Measurements from ENCODE around the gene RPP14.
A peak's percentile ranks its signal among the peaks of the same experiment; 100 is the strongest.
"Not testable (repeated sequence)": the region's sequence is repeated elsewhere in the genome, so short reads cannot be mapped to it uniquely, and the experiment has no call there.

Gene RPP14

DNA sequence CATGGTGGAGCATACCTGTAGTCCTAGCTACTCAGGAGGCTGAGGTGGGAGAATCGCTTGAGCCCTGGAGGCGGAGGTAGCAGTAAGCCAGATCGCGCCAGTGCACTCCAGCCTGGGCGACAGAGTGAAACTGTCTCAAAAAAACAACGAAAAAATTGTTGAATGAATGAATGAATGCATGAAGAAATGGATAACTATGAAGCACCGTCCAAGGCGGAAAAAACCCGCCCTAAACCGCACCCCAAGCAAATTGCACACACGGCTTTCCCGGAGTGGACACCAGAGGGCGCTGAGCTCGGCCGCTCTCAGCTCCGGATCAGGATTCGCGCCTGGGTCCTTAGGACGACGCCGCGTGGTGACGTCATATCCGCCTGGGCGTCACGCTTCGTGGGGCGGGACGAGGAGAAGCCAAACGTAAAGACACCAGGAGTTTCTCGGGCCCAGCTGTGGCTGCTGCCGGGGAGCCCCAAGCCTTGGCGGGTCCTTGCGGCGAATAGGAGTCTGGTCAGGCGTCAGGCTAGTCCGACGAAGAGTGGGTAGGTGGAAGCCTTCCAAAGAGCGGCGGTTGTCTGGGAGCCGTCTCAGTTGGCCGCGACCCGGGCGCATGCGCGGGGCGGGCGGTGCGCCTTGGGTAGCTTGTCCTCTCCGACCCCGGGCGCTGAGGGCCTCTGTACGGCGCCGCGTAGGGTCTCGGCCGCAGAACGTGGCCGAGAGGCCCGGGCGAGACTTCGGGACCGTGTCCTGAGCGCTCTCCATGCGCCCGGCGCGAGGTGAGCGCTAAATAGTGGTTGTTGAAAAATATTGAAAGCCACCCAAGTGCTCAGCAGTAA is at the start of gene RPP14, which contains the start of gene HTD2:
TSS of gene RPP14 (plus strand) at position 364 of the 830 bp plus-strand sequence. CDS start 4,085 bp downstream, outside the sequence.
TSS of gene HTD2 (plus strand) at position 639 of the 830 bp plus-strand sequence. CDS start 11,094 bp downstream, outside the sequence.
- peak; percentile 98 for DNase-seq (ENCODE audit: low spot score)

DNA sequence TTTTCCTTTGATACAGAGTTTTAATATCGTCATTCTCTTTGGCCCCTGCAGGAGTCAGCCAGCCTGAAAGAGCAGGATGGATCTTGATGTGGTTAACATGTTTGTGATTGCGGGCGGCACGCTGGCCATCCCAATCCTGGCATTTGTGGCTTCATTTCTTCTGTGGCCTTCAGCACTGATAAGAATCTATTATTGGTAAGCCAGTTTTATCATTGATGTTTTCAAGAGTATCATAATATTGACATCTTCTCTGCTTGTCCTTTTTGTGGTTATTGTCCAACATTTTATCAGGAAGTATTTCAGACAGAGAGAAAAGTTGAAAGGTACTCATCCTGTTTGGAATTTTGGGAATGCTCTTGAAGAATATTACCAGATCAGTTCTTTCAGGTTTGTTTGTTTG is 49.5 kb upstream of the RPP14 start:
- no peak for DNase-seq (ENCODE audit: low spot score)

DNA sequence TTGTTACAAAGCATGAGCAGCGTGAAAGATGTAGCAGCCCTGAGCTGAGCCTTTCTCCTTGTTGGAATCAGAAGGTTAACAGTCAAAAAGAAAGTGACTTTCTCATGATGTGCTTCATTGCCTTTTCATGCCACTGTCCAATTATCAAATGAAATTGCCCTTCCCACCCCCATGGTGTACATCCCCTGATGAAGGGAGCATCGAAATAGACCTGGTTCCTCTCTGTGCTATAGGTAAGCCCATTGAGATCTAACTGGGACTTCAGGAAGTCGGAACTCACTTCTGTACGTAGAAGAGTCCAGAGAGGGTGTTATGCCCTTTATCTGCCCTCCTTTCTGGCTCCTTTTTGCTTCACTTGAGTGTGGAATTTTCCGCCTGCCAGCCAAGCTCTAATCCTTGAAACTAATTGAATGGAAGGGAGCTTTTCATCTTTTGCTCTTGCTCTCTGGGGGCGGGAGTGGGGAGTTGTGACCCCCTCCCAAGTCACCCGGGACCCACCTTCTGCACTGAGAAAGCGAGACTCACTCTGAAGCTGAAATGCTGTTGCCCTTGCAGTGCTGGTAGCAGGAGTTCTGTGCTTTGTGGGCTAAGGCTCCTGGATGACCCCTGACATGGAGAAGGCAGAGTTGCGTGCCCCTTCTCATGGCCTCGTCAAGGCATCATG is 47.5 kb upstream of the RPP14 start:
- no peak for DNase-seq (ENCODE audit: low spot score)

DNA sequence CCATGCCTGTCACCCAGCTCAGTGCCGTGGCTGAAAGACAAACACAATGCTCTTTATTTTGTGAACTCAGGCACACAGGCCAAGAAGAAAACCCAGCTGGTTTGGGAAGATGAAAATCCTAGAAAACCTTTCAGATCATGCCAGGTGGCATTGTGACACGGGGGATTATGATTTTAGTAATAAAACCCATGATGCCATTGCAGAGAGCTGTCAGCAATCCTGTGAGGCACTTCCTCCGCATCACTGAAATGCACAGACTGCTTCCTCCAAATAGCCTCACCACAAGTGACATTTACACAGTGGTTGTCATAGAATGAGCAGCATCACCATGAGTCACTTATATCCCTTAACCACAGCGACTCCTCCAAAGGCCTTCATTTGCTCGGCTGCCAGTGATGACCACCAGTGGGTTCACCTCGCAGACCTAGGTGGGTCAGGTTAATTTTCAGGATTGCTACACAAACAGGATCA is 45.7 kb upstream of the RPP14 start:
- DNase-seq (ENCODE audit: low spot score) = no peak

DNA sequence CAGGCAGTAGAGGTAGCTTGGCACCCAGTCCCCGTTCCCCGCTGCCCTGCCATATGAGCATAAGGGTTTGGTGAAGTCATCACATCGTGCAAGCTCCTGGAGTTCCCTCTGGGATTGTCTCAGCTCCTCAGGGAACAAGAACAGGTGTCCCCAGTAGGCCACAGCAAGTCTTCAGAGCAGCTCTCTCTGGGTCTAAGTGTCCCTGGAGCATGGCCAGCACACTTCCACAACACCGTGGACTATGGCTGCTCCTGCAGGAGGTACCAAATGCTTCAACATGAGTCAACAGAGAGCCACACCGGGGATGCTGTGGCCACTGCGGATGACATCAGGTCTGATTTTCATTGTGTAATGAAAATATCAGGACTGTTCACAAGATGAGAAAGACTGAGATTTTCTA is 45.3 kb upstream of the RPP14 start:
- DNase-seq (ENCODE audit: low spot score) = no peak

DNA sequence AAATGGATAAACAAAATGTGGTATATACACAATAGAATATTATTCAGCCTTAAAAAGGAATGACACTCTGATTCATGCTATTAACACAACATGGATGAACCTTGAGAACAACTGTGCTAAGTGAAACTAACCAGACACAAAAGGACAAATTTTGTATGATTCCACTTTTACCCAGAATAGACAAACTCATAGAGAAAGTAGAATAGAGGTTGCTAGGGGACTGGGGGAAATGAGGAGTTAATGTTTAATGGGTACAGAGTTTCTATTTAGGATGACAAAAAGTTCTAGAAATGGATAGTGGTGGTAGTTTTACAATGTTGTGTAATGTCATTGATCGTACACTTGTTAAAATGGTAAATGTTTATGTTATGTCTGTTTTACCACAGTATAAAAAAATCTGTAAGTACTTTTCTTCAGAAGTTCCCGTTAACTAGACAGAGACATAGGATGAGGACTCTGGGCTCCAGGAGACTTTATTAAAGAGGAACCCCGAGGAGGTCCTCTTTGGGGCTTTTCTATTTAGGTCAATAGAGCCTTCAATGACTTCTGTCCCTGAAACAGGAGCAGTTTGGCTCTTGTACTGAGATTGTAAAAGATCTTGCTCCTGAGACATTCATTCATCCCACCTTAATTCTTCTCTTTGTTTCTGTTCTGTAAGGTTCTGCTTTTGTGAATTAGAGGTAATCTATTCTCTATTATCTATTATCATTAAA is 43.9 kb upstream of the RPP14 start:
- DNase-seq (ENCODE audit: low spot score) = no peak

DNA sequence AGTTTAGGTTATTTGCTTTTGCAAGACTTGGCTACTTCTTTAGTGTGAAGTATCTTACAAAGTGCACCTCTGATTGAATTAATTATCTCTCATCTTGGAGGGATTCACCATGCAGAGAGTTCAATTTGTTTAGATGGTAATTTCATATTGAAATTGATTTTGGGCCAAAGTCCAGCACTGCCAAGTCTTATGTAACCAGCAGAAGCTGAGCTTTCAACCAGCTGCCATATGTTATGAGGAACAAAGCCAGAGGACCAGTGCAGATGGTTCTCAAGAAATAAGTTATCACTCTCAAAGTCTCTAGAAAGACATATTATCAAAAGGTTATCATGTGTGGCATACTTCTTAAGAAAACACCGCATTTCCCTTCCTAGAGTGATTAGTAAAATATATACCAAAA is 39.5 kb upstream of the RPP14 start:
- no peak for DNase-seq (ENCODE audit: low spot score)

DNA sequence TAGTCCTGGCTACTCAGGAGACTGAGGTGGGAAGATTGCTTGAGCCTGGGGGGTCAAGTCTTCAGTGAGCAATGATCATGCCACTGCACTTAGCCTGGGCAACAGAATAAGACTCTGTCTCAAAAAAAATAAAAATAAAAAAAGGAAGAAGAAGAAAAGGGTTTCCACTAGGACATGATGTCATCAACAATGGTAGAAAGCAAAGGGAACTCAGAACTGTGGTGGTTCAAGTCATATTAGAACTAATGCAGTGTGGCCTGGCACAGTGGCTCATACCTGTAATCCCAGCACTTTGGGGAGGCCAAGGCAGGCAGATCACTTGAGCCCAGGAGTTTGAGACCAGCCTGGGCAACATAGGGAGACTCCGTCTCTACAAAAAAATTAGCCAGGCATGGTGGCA is 38.5 kb upstream of the RPP14 start:
- not testable (repeated sequence) for DNase-seq (ENCODE audit: low spot score)

DNA sequence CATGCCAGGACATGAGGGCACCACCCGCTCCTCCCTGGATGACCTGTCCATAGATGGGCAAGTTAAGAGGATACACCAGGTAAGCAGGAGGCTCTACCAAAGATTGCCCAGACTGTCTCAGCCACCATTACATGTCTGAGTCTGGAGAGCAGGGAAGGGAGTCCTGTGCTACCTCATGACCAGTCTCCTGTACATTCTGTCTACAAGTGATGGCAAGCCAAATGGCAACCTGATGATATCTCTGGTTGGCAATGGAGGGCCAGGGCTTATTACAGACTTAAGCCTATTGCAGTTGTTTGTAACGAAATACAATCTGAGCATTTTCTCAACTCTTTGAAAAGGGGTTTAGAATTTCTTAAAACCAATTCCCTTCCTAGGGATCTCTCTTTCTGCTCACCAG is 36.7 kb upstream of the RPP14 start:
- no peak for DNase-seq (ENCODE audit: low spot score)

DNA sequence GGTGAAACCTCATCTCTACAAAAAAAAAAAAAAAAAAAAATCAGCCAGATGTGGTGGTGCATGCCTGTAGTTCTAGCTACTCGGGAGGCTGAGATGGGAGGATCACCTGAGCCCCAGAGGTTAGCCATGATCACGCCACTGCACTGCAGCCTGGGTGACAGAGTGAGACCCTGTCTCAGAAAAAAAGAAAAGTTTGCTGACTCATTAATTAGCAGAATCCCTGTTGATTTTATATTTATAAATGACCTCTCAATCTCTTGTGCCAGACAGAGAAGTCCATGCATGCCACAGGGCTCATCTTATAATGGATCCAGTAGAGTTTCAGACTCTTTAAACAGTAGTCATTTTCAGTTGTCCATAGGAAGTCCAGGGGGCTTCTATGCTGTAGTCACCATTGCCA is 35.6 kb upstream of the RPP14 start:
- DNase-seq (ENCODE audit: low spot score) = no peak

DNA sequence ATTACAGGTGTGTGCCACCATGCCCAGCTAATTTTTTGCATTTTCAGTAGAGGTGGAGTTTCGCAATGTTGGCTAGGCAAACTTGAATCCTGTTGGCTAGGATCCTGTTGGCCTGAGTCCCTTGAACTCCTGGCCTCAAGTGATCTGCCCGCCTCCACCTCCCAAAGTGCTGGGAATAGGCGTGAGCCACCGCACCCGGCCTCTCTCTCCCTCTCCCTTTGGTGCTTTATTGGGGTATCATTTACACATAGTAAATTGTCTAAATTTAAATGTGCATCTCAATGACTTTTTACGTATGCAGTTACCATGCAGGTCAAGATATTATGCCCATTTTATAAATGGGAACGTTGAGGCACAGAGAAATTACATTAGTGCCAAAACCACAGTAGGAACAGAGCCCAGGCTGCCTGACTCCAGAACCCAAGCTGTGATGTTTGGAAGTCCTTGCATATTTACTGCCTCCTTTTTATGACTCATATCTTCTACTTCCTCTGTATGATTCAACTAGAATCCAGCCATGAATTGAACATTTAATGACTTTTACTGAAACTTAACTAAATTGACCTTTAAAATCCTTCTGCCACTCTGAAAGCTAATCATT is 34.0 kb upstream of the RPP14 start:
- no peak for DNase-seq (ENCODE audit: low spot score)

DNA sequence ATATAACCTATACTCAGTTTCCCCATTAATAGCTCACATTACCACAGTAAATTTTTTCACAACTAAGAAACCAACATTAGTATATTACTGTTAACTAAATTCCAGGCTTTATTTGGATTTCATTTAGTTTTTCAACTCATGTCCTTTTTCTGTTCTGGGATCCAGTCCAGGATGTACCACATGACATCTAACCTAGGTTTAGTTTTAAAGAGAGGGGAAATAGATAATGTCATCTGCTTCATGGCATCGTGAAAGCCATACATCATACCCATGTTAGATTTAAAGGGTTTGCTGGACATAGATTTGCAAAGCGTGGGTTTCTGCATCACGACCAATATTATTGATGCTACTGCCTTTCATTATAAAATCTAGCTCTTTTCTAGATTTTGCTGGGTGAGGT is 33.2 kb upstream of the RPP14 start:
- no peak for DNase-seq (ENCODE audit: low spot score)

DNA sequence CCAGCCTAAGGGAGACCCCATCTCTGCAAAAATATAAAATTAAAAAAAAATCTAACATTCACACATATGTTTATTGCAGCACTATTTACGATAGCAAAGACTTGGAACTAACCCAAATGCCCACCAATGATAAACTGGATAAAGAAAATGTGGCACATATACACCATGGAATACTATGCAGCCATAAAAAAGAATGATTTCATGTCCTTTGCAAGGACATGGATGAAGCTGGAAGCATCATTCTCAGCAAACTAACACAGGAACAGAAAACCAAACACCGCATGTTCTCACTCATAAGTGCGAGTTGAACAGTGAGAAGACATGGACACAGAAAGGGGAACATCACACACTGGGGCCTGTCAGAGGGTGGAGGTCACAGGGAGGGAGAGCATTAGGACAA is 32.7 kb upstream of the RPP14 start:
- DNase-seq (ENCODE audit: low spot score) = not testable (repeated sequence)

DNA sequence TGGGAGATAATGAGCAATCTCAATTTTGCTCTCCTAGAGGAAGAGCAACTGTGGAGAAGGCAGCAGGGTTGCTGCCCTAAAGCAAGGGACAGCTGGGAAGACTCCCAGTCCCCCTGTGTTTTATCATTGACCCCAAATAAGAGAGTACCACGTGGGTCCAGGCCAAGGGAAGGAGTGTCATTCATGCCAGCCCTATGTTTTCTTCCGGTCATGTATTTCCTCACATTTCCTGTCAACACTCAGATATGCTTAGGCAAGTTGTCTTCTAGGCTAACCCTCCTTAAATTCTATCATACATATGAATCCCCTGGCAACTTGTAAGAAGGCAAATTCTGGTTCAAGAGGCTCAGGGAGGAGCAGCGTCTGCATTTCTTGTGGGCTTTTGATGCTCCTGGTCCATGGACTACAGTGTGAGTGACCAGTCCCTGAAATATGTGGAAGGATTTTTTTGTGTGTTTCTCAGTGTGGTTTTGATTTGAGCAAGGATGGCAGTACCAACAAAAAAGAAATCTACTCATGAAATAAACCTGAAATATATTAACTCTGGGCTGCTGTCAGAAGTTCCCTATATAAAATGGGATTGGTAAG is 31.9 kb upstream of the RPP14 start:
- no peak for DNase-seq (ENCODE audit: low spot score)

DNA sequence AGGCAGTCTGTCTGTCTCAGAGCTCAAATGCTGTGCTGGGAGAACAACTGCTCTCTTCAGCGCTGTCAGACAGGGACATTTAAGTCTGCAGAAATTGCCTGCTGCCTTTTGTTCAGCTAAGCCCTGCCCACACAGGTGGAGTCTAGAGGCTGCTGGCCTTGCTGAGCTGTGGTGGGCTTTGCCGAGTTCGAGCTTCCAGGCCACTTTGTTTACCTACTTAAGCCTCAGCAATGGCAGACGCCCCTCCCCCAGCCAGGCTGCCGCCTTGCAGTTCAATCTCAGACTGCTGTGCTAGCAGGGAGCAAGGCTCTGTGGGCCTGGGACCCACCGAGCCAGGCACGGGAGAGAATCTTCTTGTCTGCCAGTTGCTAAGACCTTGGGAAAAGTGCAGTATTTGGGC is 25.0 kb upstream of the RPP14 start:
- no peak for DNase-seq (ENCODE audit: low spot score)

DNA sequence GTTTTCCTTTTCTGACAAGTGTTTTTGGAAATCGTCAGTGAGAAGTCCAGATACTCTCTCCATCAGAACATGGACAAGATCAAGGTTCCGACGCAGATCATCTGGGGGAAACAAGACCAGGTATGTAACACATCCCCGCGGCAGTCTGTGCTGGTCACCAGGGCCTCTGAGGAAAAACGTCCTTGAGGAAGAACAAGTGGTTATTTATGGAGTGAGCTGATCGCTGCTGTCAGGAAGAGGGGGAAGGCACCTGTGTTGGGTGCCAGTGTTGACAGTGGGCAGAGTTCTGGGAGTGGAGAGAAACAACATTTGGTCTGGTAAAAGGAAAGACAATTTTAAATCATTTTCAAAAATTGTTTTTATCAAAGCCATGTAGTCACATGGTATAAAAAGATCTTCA is 20.7 kb upstream of the RPP14 start:
- DNase-seq (ENCODE audit: low spot score) = no peak

DNA sequence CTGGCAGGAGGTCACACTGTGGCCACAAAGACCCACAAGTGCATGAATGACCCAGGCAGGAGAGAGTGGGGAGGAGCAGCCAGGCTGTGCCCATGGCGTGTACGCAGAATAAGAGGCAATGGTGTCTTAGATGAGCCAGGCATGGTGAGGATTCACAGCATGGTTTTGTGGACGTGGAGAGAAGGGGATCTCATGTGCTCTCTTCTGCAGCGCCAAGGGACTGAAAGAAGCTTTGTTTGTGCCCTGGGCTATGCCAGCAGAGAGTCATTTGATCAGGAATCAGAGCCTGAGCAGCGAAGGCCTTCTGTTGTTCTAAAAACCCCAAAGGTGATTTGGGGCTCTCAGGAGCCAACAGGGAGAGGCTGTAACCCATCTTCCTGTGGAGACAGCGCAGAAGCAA is 18.7 kb upstream of the RPP14 start:
- no peak for DNase-seq (ENCODE audit: low spot score)

DNA sequence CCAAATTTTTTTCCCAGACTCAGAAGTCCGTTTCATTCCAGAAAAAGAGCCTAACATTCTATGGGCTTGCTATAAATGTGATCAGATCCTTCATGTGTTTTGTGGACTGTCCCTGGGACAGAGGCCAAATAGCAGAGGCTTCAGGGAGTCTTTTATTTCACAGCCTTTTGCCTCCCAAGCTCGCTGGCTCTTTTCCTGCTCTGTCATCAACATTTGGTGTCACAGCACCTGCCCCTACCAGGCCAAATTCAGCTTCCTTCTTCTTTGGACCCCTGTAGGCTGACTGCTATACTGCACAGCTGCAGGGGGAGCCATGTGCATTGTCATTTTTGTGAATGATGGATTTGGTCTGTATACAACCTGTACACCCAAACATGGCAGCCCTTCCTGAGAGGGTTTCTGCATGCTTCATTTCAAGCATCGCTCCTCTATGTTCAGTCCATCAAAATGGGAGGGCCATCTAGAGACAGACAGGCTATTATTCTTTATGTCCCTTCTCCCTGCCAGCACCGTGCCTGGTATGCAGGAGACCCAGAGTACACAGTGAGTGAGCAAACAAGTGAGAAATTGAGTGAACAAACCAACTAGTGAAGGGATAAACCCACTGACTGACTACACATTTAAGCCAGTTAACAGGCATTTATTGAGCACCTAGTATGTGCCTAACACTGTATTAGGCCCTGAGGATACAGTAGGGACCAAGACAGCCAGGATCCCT is 17.9 kb upstream of the RPP14 start:
- no peak for DNase-seq (ENCODE audit: low spot score)

DNA sequence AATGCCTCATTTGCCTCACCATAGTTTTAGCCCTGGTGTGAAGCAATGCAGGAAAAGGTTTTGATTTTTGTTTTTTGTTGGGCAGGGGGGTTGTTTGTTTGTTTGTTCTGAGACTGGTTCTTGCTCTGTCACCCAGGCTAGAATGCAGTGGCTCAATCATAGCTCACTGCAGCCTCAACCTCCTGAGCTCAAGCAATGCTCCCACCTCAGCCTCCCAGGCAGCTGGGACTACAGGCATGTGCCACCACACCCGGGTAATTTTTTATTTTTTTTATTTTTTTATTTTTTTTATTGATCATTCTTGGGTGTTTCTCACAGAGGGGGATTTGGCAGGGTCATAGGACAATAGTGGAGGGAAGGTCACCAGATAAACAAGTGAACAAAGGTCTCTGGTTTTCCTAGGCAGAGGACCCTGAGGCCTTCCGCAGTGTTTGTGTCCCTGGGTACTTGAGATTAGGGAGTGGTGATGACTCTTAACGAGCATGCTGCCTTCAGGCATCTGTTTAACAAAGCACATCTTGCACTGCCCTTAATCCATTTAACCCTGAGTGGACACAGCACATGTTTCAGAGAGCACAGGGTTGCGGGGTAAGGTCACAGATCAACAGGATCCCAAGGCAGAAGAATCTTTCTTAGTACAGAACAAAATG is 17.0 kb upstream of the RPP14 start:
- DNase-seq (ENCODE audit: low spot score) = not testable (repeated sequence)

DNA sequence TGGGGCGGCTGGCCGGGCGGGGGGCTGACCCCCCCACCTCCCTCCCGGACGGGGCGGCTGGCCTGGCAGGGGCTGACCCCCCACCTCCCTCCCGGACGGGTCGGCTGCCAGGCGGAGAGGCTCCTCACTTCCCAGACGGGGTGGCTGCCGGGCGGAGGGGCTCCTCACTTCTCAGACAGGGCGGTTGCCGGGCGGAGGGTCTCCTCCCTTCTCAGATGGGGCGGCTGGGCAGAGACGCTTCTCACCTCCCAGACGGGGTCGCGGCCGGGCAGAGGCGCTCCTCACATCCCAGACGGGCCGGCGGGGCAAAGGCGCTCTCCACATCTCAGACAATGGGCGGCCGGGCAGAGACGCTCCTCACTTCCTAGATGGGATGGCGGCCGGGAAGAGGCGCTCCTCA is 15.6 kb upstream of the RPP14 start:
- not testable (repeated sequence) for DNase-seq (ENCODE audit: low spot score)

Measured in CD4-positive, alpha-beta T cell treated with Interleukin-2 at 100 ng/mL for 4 hours (primary cell).